Esophagus muscularis mucosa (tissue), 4 donors: Measurements from ENCODE around the gene BZW1.

Source experiments
- EP300 ChIP-seq: sonication (generic); formaldehyde crosslinking; IDR thresholded peaks from one replicate; pipeline ENCODE4 v1.6.1; 2017; ENCODE audit warnings: antibody characterized with exemption
- POLR2A ChIP-seq: fragments of 450-650 bp; IDR thresholded peaks from one replicate; pipeline ENCODE4 v1.6.1; 2017; ENCODE audit warnings: antibody characterized with exemption, moderate library complexity, mild to moderate bottlenecking, low read depth
- POLR2AphosphoS5 ChIP-seq, 2 donors: sonication (generic); formaldehyde crosslinking; IDR thresholded peaks; one replicate each; pipeline ENCODE4 v1.6.1; 2017; ENCODE audit warnings: antibody characterized with exemption in 2 of 2
- TF ChIP-seq, protein P1 (sequence below), 3 experiments: fragments of 200-600 bp in 2 of 3; fragments of 450-650 bp in 1 of 3; sonication (generic) in 2 of 3; IDR thresholded peaks; one replicate each; pipeline ENCODE4 v1.5.1; 2017 to 2019; ENCODE audit warnings: antibody characterized with exemption in 3 of 3, mild to moderate bottlenecking in 2 of 3, moderate library complexity in 1 of 3

DNA sequence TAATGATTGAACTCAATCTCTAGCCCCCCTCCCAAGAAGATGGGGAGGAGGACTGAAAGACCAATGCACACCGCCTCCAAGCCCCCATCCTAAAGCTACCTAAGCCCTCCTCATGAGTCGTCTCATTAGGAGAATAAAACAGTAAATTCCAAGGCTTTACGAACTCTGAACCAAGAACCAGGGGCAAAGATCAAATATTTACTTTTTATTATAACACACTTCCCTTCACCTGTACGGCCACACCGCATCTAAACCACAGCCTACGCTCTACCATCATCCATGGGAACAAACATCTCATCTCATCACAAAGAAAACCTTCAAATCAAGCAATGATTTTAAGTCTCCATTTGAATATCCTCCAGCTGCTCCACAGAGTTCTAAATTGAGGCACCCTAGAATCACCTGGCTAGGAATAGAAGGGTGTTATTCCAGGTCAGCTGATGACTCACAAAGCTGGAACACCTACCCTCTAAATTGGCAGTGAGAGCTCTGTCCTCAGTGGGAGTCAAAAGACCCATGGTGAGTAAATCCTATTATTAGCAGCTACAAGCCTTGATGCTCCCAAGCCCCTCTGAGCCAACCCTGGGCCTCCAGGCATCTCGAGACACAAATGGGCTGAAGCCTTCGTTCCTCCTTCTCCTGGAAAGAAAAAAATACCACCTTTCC lies 45.6 kb upstream of the BZW1 start:
- TF ChIP-seq, protein P1, sequence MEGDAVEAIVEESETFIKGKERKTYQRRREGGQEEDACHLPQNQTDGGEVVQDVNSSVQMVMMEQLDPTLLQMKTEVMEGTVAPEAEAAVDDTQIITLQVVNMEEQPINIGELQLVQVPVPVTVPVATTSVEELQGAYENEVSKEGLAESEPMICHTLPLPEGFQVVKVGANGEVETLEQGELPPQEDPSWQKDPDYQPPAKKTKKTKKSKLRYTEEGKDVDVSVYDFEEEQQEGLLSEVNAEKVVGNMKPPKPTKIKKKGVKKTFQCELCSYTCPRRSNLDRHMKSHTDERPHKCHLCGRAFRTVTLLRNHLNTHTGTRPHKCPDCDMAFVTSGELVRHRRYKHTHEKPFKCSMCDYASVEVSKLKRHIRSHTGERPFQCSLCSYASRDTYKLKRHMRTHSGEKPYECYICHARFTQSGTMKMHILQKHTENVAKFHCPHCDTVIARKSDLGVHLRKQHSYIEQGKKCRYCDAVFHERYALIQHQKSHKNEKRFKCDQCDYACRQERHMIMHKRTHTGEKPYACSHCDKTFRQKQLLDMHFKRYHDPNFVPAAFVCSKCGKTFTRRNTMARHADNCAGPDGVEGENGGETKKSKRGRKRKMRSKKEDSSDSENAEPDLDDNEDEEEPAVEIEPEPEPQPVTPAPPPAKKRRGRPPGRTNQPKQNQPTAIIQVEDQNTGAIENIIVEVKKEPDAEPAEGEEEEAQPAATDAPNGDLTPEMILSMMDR (IDR thresholded peaks at IDR 0.05), result no peak
- no peak for TF ChIP-seq POLR2A
- TF ChIP-seq EP300, result no peak
- TF ChIP-seq POLR2AphosphoS5 (IDR thresholded peaks at IDR 0.05), result no peak
